Natural killer cell (primary cell): ENCODE data around the gene MYLIP. TPM values are rescaled to one million over a fixed set of nuclear protein-coding genes. Genes with fewer than 3 reads are reported as not detected.

Source experiments
- ATAC-seq, 3 donors: fragments of 150-1000 bp in 2 of 3; fragments of 200-7000 bp in 1 of 3; cut with Tn5 transposase; 1 replicate in 1 of 3; 2 replicates in 2 of 3; pipeline ENCODE4 v1.10.0; 2021; ENCODE audit warnings: mild to moderate bottlenecking in 2 of 3, moderate library complexity in 2 of 3
- DNase-seq, 2 donors: peaks; one replicate each; pipeline versions ENCODE4 v3.0.0 to v3.0.0-alpha.2; 2013 to 2021; ENCODE audit warnings: mixed read lengths in 1 of 2
- H3K27ac ChIP-seq: one replicate; pipeline ENCODE4 v1.5.1; 2013; ENCODE audit warnings: mild to moderate bottlenecking, low read length
- H3K27me3 ChIP-seq: one replicate; pipeline ENCODE4 v1.6.1; 2013; ENCODE audit warnings: low read length; ENCODE audit not compliant: control insufficient read depth, insufficient read depth
- H3K36me3 ChIP-seq: one replicate; pipeline ENCODE4 v1.6.1; 2013; ENCODE audit warnings: low read length; ENCODE audit not compliant: control insufficient read depth, insufficient read depth
- H3K4me1 ChIP-seq: one replicate; pipeline ENCODE4 v1.6.1; 2013; ENCODE audit warnings: low read length; ENCODE audit not compliant: control insufficient read depth, insufficient read depth
- H3K4me3 ChIP-seq: one replicate; pipeline ENCODE4 v1.5.1; 2013; ENCODE audit warnings: low read length
- H3K9me3 ChIP-seq: one replicate; pipeline ENCODE4 v1.6.1; 2013; ENCODE audit warnings: low read length; ENCODE audit not compliant: control insufficient read depth, insufficient read depth
- H3K27ac Mint-ChIP-seq, 2 donors: one replicate each; pipeline ENCODE4 v1.8.0; 2022; ENCODE audit warnings: mild to moderate bottlenecking in 2 of 2, mixed read lengths in 2 of 2, moderate library complexity in 1 of 2
- H3K27me3 Mint-ChIP-seq, 2 donors: one replicate each; pipeline ENCODE4 v1.8.0; 2022; ENCODE audit warnings: low read depth in 2 of 2, mixed read lengths in 2 of 2
- H3K36me3 Mint-ChIP-seq: one replicate; pipeline ENCODE4 v1.8.0; 2022; ENCODE audit warnings: mixed read lengths
- H3K4me1 Mint-ChIP-seq, 2 donors: one replicate each; pipeline ENCODE4 v1.8.0; 2022; ENCODE audit warnings: mixed read lengths in 2 of 2
- H3K4me3 Mint-ChIP-seq: one replicate; pipeline ENCODE4 v1.8.0; 2022; ENCODE audit warnings: mild to moderate bottlenecking, moderate library complexity, mixed read lengths
- H3K9me3 Mint-ChIP-seq, 2 donors: one replicate each; pipeline ENCODE4 v1.8.0; 2022; ENCODE audit warnings: mixed read lengths in 2 of 2
- WGBS: methylation state at CpG from one replicate; pipeline ENCODE4 v1.1.7; 2013; ENCODE audit warnings: missing lambda C conversion rate; ENCODE audit not compliant: insufficient coverage; 5-methylcytosine and 5-hydroxymethylcytosine counted together
- intact Hi-C: fragments of 100-400 bp; cut with micrococcal nuclease; formaldehyde crosslinking; loops from one replicate; pipeline ENCODE4 v1.14.2; 2022
- total RNA-seq, 4 donors: library from RNA; stranded (reverse); fragments of 120-200 nt in 1 of 4; gene quantifications; one replicate each; pipeline versions ENCODE4 v1.2.3 to v1.2.4, GENCODE V29; 2013 to 2022
- TF ChIP-seq, protein P1 (sequence below): fragments of 200-600 bp; IDR thresholded peaks from one replicate; pipeline ENCODE4 v1.8.0; 2022; ENCODE audit warnings: antibody characterized with exemption

The MYLIP gene
- total RNA-seq, 3 donors from 2014 or later (not counting 1 experiment from before 2014, with no cell fraction given), result 127 to 207 (median 150) TPM

DNA sequence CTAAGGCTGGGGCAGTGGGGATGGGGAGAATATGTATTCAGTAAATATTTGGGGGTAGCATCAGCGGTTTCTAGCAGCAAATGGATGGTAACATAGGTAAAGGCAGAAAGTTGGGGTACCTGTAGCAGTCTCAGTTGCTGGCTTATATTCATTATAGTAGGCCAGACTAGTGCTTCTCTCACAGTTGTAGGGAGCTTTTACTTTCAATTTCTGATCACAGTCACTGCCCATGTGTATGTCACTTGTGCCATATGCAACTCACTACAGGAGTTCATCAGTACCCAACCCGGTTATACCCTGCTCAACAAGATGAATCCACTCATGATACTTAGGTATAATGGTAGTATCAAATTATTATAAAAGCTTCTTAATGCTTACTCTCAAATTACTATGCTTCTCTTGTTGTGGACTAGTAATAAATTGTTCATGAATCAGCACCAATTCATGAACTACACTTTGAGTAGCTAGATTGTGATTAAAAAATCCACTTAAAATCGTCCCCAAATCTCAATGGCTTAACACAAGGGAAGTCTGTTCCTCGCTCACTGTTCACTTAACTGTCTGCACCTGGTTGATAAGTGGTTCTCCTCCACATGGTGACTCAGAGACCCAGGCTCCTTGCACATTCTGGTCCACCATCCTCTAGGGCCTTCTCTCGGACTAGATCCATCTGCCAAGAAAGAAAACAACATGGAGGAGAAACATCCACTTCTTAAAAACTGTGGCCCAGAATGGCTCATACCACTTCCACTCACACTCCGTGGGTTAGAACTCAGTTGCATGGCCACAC, 31.3 kb upstream of the MYLIP start:
- intact Hi-C loops, result no loop called here
- Histone ChIP-seq H3K27ac (no peak overlapping the region), H3K4me1 (no peaks in the 10 kb centered on the region), H3K36me3 (no peaks in the 10 kb centered on the region), H3K4me3 (no peak overlapping the region), H3K27me3 (no peaks in the 10 kb centered on the region), H3K9me3 (no peaks in the 10 kb centered on the region)
- WGBS, result 95% methylated on average over 5 of the region's 6 CpGs
- Mint-ChIP-seq H3K27me3 (peaks cover 0 to 5% of the 10 kb centered on the region in 2 donors), H3K4me1 (peaks cover 9 to 15% of the 10 kb centered on the region in 2 donors), H3K36me3 (peaks cover 5% of the 10 kb centered on the region), H3K27ac (peak overlapping the region in 1 of 2 donors; percentile 7), H3K4me3 (no peak overlapping the region), H3K9me3 (peaks cover 6 to 8% of the 10 kb centered on the region in 2 donors)
- DNase-seq (no peak), ATAC-seq (peak; percentile 58 to 80 (median 75))
- TF ChIP-seq, protein P1, sequence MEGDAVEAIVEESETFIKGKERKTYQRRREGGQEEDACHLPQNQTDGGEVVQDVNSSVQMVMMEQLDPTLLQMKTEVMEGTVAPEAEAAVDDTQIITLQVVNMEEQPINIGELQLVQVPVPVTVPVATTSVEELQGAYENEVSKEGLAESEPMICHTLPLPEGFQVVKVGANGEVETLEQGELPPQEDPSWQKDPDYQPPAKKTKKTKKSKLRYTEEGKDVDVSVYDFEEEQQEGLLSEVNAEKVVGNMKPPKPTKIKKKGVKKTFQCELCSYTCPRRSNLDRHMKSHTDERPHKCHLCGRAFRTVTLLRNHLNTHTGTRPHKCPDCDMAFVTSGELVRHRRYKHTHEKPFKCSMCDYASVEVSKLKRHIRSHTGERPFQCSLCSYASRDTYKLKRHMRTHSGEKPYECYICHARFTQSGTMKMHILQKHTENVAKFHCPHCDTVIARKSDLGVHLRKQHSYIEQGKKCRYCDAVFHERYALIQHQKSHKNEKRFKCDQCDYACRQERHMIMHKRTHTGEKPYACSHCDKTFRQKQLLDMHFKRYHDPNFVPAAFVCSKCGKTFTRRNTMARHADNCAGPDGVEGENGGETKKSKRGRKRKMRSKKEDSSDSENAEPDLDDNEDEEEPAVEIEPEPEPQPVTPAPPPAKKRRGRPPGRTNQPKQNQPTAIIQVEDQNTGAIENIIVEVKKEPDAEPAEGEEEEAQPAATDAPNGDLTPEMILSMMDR, result no peak

GRCh38 chr6:16098211-16098610, 30.7 kb upstream of the MYLIP start:
- no peak overlapping the region for H3K4me3 Mint-ChIP-seq
- TF ChIP-seq, protein P1, result no peak
- WGBS, result 93% methylated on average over 5 of the region's 5 CpGs

DNA sequence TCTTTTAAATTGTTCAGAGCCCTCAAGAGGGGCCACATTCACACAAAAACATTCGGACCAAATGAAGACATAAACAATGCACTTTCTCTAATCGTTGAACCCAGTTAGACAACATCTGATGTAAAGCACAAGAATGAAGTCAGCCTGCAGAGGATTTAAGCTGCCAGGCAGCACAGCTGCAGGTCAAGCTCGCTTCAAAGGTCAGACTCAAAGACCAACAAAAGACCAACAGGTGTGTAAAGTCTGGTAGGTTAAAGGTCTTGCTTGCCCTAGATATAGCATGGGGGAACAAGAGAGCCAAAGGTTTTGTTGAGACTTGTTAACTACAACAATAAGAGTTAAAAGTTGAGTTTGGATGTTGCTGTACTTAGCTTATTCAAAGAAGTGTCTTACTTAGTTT, 26.7 kb upstream of the MYLIP start:
- Mint-ChIP-seq H3K27me3 (peaks cover 0 to 2% of the 10 kb centered on the region in 2 donors), H3K36me3 (peaks cover 5% of the 10 kb centered on the region), H3K27ac (no peak overlapping the region), H3K4me3 (no peak overlapping the region), H3K9me3 (peaks cover 6 to 8% of the 10 kb centered on the region in 2 donors), H3K4me1 (peaks cover 1 to 8% of the 10 kb centered on the region in 2 donors)
- no peak overlapping the region for H3K4me3 ChIP-seq
- no peaks in the 10 kb centered on the region for H3K4me1 ChIP-seq
- intact Hi-C loops, result no loop called here
- DNase-seq (no peak), ATAC-seq (no peak)
- TF ChIP-seq, protein P1, result no peak
- H3K27ac ChIP-seq, result no peak overlapping the region
- no peaks in the 10 kb centered on the region for H3K9me3 ChIP-seq
- 86% methylated on average over 3 of the region's 3 CpGs for WGBS
- H3K27me3 ChIP-seq, result no peaks in the 10 kb centered on the region
- H3K36me3 ChIP-seq, result no peaks in the 10 kb centered on the region

More at GRCh38 chr6:16098211-16098610, 30.7 kb upstream of the MYLIP start:
- ATAC-seq, result no peak
- peaks cover 9 to 15% of the 10 kb centered on the region in 2 donors for H3K4me1 Mint-ChIP-seq
- intact Hi-C loops, result no loop called here
- Histone ChIP-seq H3K9me3 (no peaks in the 10 kb centered on the region), H3K4me1 (no peaks in the 10 kb centered on the region), H3K4me3 (no peak overlapping the region), H3K27me3 (no peaks in the 10 kb centered on the region), H3K27ac (no peak overlapping the region), H3K36me3 (no peaks in the 10 kb centered on the region)
- peaks cover 6 to 8% of the 10 kb centered on the region in 2 donors for H3K9me3 Mint-ChIP-seq
- H3K36me3 Mint-ChIP-seq, result peaks cover 5% of the 10 kb centered on the region
- peaks cover 0 to 2% of the 10 kb centered on the region in 2 donors for H3K27me3 Mint-ChIP-seq
- H3K27ac Mint-ChIP-seq, result no peak overlapping the region
- DNase-seq, result no peak
